Fibroblast of lung (primary cell): ENCODE measurements around the gene NUP133.

Source experiments
- EZH2 ChIP-seq: IDR thresholded peaks from 2 replicates; pipeline ENCODE4 v1.5.1; 2012; ENCODE audit warnings: low read length, control low read depth, mild to moderate bottlenecking; ENCODE audit errors: missing control alignments
- TF ChIP-seq, protein P1 (sequence below), 2 donors: IDR thresholded peaks in 1 of 2; conservative IDR thresholded peaks in 1 of 2; 1 replicate in 1 of 2; 2 replicates in 1 of 2; pipeline ENCODE4 v1.5.1; 2011 to 2012; ENCODE audit warnings: low read length in 2 of 2, control low read depth in 1 of 2, inconsistent platforms in 1 of 2, low read depth in 1 of 2, mild to moderate bottlenecking in 1 of 2

GRCh38 chr1:229471175-229471574, 37.0 kb downstream of the NUP133 start:
- TF ChIP-seq, protein P1, sequence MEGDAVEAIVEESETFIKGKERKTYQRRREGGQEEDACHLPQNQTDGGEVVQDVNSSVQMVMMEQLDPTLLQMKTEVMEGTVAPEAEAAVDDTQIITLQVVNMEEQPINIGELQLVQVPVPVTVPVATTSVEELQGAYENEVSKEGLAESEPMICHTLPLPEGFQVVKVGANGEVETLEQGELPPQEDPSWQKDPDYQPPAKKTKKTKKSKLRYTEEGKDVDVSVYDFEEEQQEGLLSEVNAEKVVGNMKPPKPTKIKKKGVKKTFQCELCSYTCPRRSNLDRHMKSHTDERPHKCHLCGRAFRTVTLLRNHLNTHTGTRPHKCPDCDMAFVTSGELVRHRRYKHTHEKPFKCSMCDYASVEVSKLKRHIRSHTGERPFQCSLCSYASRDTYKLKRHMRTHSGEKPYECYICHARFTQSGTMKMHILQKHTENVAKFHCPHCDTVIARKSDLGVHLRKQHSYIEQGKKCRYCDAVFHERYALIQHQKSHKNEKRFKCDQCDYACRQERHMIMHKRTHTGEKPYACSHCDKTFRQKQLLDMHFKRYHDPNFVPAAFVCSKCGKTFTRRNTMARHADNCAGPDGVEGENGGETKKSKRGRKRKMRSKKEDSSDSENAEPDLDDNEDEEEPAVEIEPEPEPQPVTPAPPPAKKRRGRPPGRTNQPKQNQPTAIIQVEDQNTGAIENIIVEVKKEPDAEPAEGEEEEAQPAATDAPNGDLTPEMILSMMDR (conservative IDR thresholded peaks at IDR 0.05 in 1 of 2, IDR thresholded peaks at IDR 0.05 in 1 of 2; ENCODE audit: low read depth in 1 of 2, low read length in 2 of 2) = no peak
- no peak for TF ChIP-seq EZH2
